GM10266 (cell line): ENCODE data around the gene MED13.

ENCODE experiments used
- DNase-seq: peaks from one replicate; pipeline ENCODE4 v3.0.0; 2012; ENCODE audit errors: extremely low spot score
- TF ChIP-seq, protein P1 (sequence below): IDR thresholded peaks from 2 replicates; pipeline ENCODE4 v1.5.1; 2012; ENCODE audit warnings: mild to moderate bottlenecking, low read depth; ENCODE audit not compliant: control insufficient read depth, insufficient read depth; ENCODE audit errors: missing control alignments

MED13 gene

DNA sequence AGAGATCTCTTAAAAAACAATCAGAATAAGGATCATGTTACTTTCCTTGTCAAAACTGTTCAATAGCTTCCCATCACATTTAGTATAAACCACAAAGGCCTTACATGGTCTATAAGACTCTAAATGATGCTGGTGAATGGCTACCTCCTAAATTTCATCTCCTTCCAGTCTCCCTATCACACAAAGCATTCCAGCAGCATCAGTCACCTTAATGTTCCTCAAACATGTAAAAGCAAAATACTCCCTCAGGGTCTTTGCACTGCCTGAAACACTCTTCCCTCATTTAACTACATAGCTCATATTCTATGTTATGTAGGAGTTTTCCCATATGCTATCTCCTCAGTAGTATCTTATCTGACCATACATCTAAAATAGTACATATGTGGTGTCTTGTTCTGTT is 83.8 kb downstream of the MED13 start:
- TF ChIP-seq, protein P1, sequence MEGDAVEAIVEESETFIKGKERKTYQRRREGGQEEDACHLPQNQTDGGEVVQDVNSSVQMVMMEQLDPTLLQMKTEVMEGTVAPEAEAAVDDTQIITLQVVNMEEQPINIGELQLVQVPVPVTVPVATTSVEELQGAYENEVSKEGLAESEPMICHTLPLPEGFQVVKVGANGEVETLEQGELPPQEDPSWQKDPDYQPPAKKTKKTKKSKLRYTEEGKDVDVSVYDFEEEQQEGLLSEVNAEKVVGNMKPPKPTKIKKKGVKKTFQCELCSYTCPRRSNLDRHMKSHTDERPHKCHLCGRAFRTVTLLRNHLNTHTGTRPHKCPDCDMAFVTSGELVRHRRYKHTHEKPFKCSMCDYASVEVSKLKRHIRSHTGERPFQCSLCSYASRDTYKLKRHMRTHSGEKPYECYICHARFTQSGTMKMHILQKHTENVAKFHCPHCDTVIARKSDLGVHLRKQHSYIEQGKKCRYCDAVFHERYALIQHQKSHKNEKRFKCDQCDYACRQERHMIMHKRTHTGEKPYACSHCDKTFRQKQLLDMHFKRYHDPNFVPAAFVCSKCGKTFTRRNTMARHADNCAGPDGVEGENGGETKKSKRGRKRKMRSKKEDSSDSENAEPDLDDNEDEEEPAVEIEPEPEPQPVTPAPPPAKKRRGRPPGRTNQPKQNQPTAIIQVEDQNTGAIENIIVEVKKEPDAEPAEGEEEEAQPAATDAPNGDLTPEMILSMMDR, result no peak
- DNase-seq, result no peak

DNA sequence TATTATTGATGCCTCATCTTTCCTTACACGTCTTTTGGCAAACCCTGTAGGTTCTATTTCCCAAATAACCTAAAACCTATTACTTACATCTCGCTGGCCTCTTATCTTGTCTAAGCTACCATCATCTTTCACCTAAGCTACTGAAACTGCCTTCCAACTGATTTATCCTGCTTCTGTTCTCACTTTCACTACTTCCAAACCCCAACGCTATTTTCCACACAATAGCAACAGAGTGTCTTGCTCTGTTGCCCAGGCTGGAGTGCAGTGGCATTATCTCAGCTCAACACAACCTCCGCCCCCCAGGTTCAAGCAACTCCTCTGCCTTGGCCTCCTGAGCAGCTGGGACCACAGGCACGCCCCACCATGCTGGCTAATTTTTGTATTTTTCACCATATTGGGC is 84.5 kb downstream of the MED13 start:
- no peak for DNase-seq
- TF ChIP-seq, protein P1, result no peak

DNA sequence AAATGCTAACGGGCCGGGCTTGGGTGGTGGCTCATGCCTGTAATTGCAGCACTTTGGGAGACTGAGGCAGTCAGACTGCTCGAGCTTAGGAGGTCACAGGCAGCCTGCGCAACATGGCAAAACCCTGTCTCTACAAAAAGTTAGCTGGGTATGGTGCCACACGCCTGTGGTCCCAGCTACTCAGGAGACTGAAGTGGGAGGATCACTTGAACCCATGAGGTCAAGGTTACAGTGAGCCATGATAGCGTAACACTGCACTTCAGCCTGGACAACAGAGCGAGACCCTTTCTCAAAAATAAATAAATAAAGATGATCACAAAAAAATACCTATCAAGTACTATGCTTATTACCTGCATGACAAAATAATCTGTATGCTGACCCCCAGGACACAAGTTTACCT is 91.0 kb downstream of the MED13 start:
- TF ChIP-seq, protein P1, result no peak
- DNase-seq, result no peak

DNA sequence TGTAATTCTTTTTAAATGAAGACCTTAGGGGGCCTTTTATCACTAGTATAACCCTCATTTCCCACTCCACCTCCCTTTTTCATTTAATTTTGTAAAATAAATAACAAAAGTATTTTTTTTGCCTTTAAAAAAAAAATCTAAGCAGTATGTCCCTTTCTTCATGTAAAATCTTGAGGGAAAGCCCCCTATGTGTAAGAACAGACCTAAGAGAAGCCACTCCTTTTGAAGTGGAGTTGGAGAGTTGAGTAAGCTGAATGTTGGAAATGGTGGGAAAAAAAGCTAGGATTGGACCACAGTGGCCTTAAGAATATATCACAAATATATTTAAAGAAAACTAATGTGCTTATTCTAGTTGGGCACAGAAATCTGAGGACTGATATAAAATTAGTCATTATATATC is 92.8 kb downstream of the MED13 start:
- no peak for DNase-seq
- TF ChIP-seq, protein P1, result no peak

DNA sequence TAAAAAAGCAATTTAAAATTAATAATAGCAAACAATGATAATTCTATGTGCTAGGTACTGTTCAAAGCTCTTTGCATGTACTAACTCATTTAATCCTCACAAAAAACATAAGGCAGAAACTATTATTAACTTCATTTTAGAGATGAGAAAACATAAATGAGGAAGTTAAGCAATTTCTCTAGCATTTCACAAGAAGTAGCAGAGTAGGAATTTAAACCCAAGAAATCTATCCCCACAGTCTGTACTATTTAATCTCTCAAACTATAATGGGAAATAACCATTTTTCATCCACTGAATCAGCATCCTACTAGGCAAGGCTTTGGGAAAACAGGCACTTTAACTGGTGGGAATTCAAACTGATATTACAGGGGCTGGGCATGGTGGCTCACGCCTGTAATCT is 95.0 kb downstream of the MED13 start:
- DNase-seq, result no peak
- TF ChIP-seq, protein P1, result no peak

DNA sequence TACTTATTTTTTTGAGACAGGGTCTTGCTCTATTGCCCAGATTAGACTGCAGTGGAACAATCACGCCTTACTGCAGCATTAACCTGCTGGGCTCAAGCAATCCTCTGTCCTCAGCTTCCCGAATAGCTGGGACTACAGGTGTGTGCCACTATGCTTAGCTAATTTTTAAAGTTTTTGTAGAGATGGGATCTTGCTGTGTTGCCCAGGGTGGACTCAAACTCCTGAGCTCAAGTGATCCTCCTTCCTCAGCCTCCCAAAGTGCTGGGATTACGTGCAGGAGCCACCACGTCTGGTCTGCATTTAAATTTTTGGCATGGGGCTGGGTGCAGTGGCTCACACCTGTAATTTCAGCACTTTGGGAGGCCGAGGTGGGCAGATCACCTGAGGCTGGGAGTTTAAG is 96.3 kb downstream of the MED13 start:
- TF ChIP-seq, protein P1, result no peak
- DNase-seq, result no peak

DNA sequence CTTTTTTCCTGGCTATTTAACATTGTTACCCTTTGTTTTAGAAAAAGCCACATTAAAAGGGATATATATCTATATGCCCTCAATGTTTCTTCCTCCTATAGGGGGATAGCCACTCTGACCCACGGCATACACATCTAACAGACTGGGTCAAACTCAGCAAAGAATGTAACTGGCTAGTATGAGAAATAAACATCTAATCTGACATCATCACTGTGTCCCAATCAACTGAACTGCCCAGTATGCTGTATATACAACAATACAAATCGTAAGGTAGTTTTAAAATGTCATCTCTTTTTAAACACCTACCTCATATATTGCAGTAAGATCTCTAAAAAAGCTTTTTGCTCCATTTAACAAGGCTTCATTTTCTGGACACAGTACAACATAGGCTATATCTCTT is 97.3 kb downstream of the MED13 start:
- TF ChIP-seq, protein P1, result no peak
- no peak for DNase-seq
